Measurements from ENCODE around the gene TDRD9.

The TDRD9 gene

DNA sequence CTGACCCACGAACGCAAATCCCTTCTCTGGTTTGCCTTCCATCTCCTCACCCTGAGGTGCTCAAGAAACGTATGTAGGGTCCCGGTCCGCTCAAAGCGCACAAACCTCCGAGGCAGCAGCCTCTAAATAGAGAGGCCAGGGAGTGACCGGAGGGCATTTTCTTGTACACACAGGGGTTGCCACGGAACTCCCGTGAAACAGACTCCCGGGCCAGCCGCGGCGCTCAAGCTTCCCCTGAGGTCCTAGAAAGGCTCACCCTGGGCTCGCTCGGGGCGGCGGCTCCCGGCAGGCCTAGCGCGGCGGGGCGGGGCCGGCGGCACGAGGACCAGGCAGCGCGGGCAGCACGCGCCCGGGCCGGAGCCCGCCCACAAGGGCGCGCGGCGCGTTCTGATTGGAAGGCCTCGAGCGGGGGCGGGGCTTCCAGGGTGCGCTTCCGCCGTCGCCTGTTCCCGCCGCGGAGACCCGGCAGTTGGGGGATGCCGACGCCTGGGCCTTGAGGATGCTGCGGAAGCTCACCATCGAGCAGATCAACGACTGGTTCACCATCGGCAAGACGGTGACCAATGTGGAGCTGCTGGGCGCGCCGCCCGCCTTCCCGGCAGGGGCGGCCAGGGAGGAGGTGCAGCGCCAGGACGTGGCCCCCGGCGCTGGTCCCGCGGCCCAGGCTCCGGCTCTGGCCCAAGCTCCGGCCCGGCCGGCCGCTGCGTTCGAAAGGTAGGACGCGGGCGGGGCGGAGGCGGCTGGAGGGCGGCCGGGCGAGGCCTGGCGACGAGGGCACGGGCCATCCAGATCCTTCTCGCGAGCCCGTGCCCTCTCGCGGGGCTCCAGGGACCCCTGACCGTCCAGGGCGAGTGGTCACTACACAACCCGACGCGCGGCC, at the start of gene TDRD9:
TDRD9 (plus strand) TSS at position 446 of the 880 bp plus-strand sequence; CDS start at position 500, 54 bp downstream.
- peak within 1 kb of the TSS in 1 of 2 experiments; percentile 31 for H3K4me3 ChIP-seq (ENCODE audit: low read depth in 1 of 2, low read length in 1 of 2)
- H3K27me3 ChIP-seq, result peaks cover 8% of the 10 kb centered on the region
- no peak for TF ChIP-seq CTCF (IDR thresholded peaks at IDR 0.05)
- peaks cover 42 to 45% of the 10 kb centered on the region in 2 experiments for H3K4me1 ChIP-seq (ENCODE audit: control insufficient read depth in 1 of 2, insufficient read depth in 1 of 2, low read depth in 1 of 2, low read length in 1 of 2)
- H3K9me3 ChIP-seq, result no peaks in the 10 kb centered on the region
- no peak within 1 kb of the TSS for H3K27ac ChIP-seq
- no peaks in the 10 kb centered on the region for H3K36me3 ChIP-seq

DNA sequence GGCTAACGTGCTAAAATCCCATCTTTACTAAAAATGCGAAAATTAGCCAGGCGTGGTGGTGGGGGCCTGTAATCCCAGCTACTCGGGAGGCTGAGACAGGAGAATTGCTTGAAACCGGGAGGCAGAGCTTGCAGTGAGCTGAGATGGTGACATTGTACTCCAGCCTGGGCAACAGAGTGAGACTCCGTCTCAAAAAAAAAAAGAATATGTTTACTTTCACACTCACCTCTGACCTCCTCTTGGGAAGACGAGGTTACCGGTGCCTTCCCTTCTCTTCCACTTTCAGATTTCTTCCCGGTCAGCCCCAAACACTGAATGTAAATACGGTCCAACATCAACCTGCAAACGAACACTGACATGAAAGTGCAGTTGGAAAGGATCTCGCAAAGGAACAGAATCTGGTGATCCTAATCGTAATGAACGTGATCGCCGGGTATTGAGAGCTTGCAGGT, 49.1 kb upstream of the TDRD9 start:
- H3K9me3 ChIP-seq, result no peaks in the 10 kb centered on the region
- H3K27me3 ChIP-seq, result peaks cover 73% of the 10 kb centered on the region
- H3K27ac ChIP-seq, result no peak overlapping the region
- no peak overlapping the region for H3K4me3 ChIP-seq (ENCODE audit: low read depth in 1 of 2, low read length in 1 of 2)
- no peak for TF ChIP-seq CTCF (IDR thresholded peaks at IDR 0.05)
- peaks cover 9 to 11% of the 10 kb centered on the region in 2 experiments for H3K4me1 ChIP-seq (ENCODE audit: control insufficient read depth in 1 of 2, insufficient read depth in 1 of 2, low read depth in 1 of 2, low read length in 1 of 2)
- no peaks in the 10 kb centered on the region for H3K36me3 ChIP-seq

DNA sequence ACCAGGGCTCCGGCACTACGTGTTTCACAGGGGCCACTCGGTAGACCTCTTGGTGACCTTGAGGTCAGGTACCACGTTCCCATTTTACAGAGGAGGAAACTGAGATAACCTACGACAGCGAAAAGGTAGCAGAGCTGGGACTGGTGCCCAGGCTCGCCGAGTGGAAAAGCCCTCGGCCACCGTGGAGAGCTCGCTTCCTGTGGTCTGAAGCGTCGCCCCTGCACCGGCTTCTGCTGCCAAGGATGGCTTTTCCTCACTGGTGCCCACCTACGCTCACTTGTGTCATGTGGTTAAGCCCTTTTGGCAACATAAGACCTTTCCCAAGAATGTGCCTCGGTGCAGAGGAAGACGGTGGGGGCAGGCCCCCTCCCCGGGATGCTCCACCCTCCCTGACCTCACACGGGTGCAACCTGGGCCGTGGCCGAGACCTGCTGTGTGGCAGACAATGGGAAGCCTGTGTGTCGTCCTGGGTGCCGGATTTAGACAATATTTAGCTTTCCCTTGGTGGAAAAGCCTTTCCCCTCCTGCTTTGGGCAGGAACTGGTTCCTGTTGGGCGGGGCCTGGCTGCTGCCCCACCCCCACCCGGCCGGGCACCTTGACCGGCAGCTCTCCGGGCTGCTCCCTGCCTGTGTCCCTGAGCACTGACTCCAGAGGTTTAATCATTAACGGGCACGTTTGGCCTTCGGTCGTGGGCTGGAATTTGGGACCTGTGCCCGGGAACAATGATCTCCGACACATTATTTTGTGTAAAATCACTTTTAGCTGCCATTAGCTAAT, 48.5 kb upstream of the TDRD9 start:
- Histone ChIP-seq H3K4me1 (ENCODE audit: control insufficient read depth in 1 of 2, insufficient read depth in 1 of 2, low read depth in 1 of 2, low read length in 1 of 2) (peaks cover 9 to 11% of the 10 kb centered on the region in 2 experiments), H3K27ac (no peak overlapping the region), H3K9me3 (no peaks in the 10 kb centered on the region), H3K36me3 (no peaks in the 10 kb centered on the region), H3K27me3 (peaks cover 73% of the 10 kb centered on the region), H3K4me3 (ENCODE audit: low read depth in 1 of 2, low read length in 1 of 2) (peak overlapping the region; percentile 15 to 31)
- no peak for TF ChIP-seq CTCF (IDR thresholded peaks at IDR 0.05)

- Histone ChIP-seq H3K4me1 (ENCODE audit: control insufficient read depth in 1 of 2, insufficient read depth in 1 of 2, low read depth in 1 of 2, low read length in 1 of 2) (peaks cover 9 to 11% of the 10 kb centered on the region in 2 experiments), H3K9me3 (no peaks in the 10 kb centered on the region), H3K4me3 (ENCODE audit: low read depth in 1 of 2, low read length in 1 of 2) (peak overlapping the region in 1 of 2 experiments; percentile 31), H3K27me3 (peaks cover 73% of the 10 kb centered on the region), H3K36me3 (no peaks in the 10 kb centered on the region), H3K27ac (no peak overlapping the region)
- no peak for TF ChIP-seq CTCF (IDR thresholded peaks at IDR 0.05)
Measured at GRCh38 chr14:103880348-103881267, 47.6 kb upstream of the TDRD9 start.

Data from neutrophil (primary cell).